LNCaP clone FGC (cell line): ENCODE data around the gene RPAIN.
A peak's percentile ranks its signal among the peaks of the same experiment; 100 is the strongest.

ENCODE experiments used
- DNase-seq: peaks from one replicate; pipeline ENCODE4 v3.0.0-alpha.2; 2011; ENCODE audit warnings: low read depth
- H3K4me3 ChIP-seq: 2 replicates; pipeline ENCODE4 v1.5.1; 2011; ENCODE audit warnings: mild to moderate bottlenecking, low read depth, low read length, control low read depth
- TF ChIP-seq, protein P1 (sequence below): IDR thresholded peaks from 2 replicates; pipeline ENCODE4 v1.5.1; 2012; ENCODE audit warnings: mild to moderate bottlenecking; ENCODE audit not compliant: control insufficient read depth, insufficient read depth; ENCODE audit errors: extremely low read depth

RPAIN gene

DNA sequence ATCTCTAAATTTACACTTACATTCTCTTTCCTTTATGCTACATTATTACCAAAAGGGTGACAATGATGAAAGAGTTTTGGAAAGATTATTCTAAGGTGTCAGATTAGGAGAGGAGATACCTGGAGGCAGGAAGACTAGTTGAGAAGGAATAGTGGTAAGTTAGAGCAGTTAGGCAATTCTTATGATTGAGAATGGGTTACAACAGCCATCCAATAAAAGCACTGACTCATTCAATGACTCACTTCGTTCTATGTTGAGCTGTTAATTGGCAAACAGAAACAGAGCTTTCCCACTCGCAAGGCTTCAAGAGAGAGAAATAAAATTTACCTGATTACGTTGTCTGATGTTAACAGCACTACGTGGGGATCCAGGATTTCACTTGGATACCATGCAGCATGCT lies 6.3 kb upstream of the RPAIN start:
- TF ChIP-seq, protein P1, sequence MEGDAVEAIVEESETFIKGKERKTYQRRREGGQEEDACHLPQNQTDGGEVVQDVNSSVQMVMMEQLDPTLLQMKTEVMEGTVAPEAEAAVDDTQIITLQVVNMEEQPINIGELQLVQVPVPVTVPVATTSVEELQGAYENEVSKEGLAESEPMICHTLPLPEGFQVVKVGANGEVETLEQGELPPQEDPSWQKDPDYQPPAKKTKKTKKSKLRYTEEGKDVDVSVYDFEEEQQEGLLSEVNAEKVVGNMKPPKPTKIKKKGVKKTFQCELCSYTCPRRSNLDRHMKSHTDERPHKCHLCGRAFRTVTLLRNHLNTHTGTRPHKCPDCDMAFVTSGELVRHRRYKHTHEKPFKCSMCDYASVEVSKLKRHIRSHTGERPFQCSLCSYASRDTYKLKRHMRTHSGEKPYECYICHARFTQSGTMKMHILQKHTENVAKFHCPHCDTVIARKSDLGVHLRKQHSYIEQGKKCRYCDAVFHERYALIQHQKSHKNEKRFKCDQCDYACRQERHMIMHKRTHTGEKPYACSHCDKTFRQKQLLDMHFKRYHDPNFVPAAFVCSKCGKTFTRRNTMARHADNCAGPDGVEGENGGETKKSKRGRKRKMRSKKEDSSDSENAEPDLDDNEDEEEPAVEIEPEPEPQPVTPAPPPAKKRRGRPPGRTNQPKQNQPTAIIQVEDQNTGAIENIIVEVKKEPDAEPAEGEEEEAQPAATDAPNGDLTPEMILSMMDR: no peak
- DNase-seq: no peak

DNA sequence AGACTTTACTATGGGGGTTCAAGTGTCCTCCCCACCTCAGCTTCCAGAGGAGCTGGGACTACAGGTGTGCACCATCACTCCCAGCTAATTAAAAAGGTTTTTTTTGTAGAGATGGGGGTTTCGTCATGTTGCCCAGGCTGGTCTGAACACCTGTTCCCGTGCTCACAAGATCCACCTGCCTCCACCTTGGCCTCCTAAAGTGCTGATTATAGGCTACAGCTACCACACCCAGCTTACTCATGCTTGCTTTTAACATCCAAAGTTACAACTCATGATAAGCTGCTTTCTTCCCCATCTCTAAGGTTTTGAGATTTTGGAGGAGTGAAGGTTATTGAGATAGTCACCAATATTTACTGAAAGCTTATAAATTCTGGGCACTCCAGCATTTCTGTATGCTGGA lies 3.1 kb upstream of the RPAIN start:
- no peak overlapping the region for H3K4me3 ChIP-seq
- TF ChIP-seq, protein P1: no peak
- DNase-seq: no peak

More for the DNA sequence above, 6.3 kb upstream of the RPAIN start:
- no peak overlapping the region for H3K4me3 ChIP-seq

DNA sequence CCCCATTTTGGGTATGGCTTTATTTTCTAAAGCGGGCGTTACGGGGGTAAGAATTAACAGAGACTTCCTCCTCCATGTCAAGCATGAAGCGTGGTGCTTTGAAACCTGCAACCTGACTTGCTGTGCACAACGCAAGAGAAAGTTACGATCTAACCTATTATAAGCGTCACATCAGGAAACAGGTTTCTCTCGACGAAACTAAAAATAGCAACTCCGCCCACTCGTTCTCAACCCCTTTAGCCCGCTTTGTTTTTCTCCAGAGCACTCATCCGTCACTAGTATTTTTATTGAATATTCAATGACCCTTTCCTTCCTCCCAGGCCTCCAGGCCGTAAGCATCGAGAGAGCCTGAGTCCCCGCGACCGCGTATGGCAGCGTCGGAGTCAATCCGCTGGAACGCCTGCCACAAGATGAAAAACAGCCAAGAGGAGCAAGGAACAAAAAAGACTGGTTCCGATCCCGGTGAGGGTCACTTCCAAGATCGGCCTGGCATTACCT lies 1.1 kb upstream of the RPAIN start:
- TF ChIP-seq, protein P1: no peak
- peak; percentile 50 for DNase-seq
- H3K4me3 ChIP-seq: peak overlapping the region; percentile 93

DNA sequence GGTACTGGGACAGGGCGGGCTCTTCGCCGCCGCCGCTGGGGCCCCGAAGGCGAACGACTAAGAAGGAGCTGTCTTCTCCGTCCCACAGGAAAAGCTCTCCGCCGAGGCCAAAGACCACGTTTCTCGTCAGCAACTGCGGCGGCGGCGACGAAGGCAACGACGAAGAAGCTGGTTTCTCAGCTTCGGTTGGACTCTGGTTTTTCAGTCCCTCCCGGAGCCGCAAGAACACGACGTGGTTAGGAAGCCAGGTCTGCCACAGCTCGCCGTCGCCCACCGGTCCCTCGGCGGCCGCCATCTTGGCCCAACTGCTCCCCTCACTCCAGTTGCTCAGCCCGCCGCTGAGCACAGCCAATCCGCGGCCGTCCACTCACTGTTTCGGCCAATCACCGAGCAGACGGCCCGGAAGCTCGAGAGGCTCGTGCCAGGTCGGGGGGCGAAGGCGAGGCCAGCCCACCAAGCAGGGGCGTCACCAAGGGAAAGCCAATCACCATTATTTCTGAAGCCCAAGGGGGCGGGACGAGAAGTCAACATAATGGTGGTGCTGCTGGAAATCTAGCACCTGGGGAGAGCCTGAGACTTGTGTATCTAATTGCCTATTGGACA lies 525 bp upstream of the RPAIN start, which contains the start of gene NUP88:
NUP88 (minus strand) TSS at position 307 of the 603 bp plus-strand sequence; CDS start at position 295, 12 bp downstream.
- TF ChIP-seq, protein P1: no peak
- peak; percentile 95 for DNase-seq
- peak within 1 kb of the TSS; percentile 93 for H3K4me3 ChIP-seq

DNA sequence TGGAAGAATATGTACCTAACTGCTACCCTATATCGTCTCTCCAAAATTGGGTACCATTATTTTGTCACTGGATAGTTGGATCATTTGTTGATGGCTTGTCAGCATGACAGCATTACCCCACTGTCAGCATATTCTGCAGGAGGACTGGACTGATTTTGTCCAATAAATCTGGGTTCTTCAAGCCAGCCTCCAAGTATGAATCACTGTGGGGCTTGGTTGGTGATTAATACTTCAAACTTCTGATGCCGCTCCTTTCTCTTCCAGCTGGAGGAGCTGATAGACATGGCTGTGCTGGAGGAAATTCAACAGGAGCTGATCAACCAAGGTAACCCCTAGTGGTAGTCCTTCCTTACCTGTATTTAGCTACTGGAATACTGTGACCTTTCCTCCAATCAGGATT lies 2.5 kb downstream of the RPAIN start:
- no peak overlapping the region for H3K4me3 ChIP-seq
- DNase-seq: no peak
- TF ChIP-seq, protein P1: no peak

DNA sequence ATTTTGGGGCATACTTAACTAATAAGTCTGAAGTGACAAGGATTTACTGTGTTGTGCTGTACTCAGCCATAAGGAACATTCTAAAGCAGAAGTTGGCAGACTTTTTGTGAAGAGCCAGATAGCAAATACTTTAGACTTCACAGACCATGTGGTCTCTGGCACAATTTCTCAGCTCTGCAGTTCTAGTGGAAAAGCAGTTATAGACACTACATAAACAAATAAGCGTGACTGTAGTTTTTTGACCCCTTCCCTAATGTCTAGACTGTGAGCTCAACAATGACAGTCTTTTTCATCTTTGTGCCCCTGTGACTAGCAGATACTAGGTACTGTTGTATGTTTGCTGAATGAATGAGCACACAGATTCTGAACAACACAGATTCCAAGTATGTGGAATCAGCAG lies 4.9 kb downstream of the RPAIN start:
- TF ChIP-seq, protein P1: no peak
- DNase-seq: no peak

DNA sequence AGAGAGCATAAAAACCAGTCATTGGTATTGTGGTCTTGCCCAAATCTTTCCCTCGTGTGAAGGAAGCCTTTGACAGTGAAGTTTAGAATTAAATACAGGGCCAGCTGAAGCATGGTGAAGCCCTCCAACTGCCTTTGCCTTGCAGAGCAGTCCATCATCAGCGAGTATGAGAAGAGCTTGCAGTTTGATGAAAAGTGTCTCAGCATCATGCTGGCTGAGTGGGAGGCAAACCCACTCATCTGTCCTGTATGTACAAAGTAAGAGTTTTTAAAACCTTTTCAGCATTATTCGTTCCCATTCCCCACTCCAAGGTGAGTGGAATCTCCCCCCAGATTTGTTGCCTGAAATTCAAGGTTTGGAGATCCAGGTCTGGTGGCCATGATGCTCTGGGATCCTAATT lies 5.8 kb downstream of the RPAIN start:
- H3K4me3 ChIP-seq: no peak overlapping the region
- TF ChIP-seq, protein P1: no peak

More for the DNA sequence above, 4.9 kb downstream of the RPAIN start:
- no peak overlapping the region for H3K4me3 ChIP-seq

More for the DNA sequence above, 5.8 kb downstream of the RPAIN start:
- DNase-seq: no peak
